GM12892 (cell line): Measurements from ENCODE around the gene POLR2L.

Experiments used
- DNase-seq: peaks from one replicate; pipeline ENCODE4 v3.0.0; 2011; ENCODE audit not compliant: insufficient read length
- FAIRE-seq: peaks from 2 replicates; lab custom pipeline; 2011; peaks lifted over from hg19 to GRCh38; lab: Jason Lieb, UNC
- POLR2A ChIP-seq: IDR thresholded peaks from 2 replicates; pipeline ENCODE4 v1.6.1; 2011; ENCODE audit warnings: low read depth, low read length, control low read depth
- POLR2AphosphoS5 ChIP-seq: IDR thresholded peaks from 2 replicates; pipeline ENCODE4 v1.6.1; 2011; ENCODE audit warnings: low read depth, low read length, control low read depth
- TAF1 ChIP-seq: IDR thresholded peaks from 2 replicates; pipeline ENCODE4 v1.6.1; 2011; ENCODE audit warnings: low read depth, mild to moderate bottlenecking, control low read depth, low read length, borderline replicate concordance

The POLR2L gene

DNA sequence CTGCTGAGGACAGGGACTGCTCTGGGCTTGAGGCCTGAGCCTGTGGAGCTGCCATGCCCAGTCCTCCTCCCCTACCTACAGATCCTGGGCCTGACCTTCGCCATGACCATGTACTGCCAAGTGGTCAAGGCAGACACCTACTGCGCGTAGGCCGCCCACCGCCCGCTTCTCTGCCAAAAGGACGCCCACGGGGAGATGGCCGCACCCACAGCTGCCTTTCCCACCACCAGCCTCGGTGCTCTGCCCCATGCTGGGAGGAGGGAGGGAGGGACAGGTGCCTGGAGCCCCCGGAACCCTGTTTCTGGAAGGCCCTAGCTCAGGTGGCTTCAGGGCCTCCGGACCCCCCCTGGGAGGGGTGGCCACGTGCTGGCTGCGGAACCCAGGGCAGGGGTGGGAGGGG, 24.2 kb upstream of the POLR2L start:
- FAIRE-seq (no peak), DNase-seq (no peak)
- no peak for TF ChIP-seq TAF1
- no peak for TF ChIP-seq POLR2AphosphoS5
- no peak for TF ChIP-seq POLR2A

DNA sequence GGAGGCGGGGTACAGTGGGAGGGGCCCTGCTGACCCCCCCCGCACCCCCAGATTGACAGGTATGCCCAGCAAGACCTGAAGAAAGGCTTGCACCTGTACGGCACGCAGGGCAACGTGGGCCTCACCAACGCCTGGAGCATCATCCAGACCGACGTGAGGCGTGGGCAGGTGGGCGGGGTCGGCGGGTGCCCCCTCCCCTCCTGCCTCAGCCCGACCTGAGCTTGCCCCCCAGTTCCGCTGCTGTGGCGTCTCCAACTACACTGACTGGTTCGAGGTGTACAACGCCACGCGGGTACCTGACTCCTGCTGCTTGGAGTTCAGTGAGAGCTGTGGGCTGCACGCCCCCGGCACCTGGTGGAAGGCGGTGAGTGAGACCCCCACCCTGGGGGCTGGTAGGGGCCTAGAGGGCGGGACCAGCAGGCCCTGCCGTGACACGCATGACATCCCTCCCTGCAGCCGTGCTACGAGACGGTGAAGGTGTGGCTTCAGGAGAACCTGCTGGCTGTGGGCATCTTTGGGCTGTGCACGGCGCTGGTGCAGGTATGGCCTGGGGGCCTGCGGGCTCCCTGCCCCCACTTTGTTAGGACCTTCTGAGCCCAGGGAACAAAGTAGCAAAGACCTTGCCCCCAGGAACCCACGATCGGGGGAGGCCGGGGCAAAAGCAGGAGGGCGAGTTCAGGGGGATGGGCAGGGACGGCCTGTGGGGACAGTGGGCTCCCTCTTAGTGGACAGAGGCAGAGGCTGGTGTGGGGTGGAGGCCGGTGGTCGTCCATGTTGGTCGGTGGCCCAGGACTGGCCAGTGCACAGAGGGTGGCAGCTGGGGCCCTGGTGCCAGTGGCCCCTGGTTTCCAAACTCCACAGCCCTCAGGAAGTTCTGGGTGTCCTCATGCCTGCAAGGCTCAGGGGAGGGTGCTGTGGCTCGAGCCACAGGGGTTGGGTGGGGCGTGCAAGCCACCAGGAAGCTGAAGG, 23.4 kb upstream of the POLR2L start:
- FAIRE-seq (no peak), DNase-seq (no peak)
- no peak for TF ChIP-seq POLR2AphosphoS5
- no peak for TF ChIP-seq TAF1
- TF ChIP-seq POLR2A = no peak

DNA sequence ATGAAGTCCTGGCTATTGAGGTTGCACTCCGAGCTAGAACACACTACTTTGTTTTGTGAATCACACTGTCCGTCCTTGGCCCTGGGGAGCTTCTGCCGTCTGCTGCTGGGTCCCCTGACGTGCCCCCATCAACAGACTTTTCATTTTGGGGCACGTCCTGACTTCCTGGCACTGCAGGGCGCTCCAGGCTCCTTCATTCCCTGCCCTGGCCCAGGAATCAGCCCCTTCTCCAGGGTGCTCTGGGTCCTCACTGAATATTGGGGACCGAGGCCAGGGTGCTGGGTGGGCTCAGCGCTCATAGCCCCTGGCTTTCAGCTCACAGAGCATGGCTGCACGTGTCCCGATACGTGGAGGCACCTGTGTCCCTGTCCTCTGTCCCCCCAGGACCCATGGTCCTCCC, 22.6 kb upstream of the POLR2L start:
- DNase-seq (no peak), FAIRE-seq (no peak)
- no peak for TF ChIP-seq TAF1
- no peak for TF ChIP-seq POLR2AphosphoS5
- no peak for TF ChIP-seq POLR2A

DNA sequence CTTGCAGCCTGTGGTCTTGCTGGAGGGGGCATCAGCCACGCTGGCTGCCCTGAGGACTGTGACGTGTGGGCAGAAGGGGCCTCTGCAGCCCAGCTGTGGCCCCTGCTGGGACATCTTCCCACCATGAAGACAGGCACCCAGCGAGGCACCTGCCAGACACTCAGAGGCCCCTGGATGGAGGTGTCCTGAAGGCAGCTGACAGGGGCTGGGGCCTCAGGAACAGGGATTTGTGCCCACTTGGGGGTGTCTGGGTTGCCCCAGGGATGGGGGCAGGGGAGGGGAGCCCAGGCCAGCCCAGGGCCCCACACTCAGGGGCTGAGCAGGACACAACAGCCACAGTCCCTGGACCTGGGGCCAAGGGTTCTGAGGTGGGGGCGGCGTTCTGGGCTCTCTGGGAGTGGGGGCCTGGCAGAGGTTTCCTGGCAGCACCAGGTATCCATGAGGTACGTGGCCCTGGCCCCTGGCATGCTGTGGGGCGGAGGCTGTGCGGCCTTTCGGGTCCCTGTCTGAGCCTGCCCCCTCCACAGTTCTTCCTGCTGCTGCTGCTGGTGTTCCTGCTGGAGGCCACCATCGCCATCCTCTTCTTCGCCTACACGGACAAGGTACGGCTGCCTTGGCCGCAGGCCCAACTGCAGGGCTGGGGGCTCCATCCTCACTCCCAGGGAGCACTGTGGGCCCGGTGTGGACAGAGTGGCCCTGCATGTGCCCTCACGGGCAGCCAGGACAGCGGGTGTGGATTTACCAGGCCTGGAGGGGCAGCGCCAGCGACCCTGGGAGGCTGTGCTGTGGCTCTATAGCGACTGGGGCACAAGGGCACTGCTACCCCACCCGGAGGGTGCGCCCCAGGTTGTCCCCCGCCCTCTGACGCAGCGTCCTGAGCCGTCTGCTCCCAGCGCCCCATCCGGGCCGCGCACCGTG, 21.8 kb upstream of the POLR2L start:
- DNase-seq = no peak
- no peak for TF ChIP-seq TAF1
- TF ChIP-seq POLR2AphosphoS5 = no peak
- TF ChIP-seq POLR2A = no peak
- FAIRE-seq = no peak

DNA sequence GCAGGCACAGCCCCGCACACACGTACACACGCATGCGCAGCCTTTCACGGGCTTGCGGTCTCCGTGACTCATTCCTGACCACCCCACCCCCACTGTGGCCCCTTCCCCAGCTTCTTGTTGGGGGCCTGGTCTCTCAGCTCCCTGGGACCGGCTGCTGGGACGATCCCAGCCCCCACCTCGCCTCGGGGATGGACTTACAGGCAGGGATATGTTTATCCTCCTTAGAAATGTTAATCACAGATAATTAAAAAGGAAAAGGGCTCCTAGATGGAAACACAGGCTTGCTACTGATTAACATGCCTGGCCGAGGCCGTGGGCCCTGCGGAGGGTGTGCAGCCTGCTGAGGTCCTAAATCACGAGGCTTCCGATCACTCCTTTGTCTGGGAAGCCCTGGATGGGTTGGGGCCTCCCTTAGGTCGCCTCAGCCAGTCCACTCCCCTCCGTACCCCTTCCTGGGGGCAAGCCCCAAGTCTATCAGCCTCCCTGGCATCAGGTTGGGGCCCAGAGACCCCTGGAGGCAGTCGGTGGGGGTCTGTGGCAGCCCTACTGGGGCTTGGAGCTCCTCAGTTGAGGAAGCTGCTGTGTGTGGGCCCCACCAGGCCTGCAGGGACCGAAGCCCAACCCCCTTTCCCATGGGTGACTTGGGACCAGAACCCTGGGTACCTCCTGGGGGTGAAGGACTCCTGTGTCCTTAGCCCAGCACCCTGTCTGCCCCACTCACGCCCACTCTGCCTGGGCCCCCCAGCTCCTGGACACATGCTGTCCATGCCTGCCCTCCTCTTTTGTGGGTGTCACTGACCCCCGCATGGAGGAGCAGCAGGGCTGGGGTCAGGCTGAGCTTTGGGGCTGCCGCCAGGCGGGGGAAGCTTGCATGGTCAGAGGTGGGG, 20.9 kb upstream of the POLR2L start:
- FAIRE-seq = no peak
- TF ChIP-seq POLR2AphosphoS5 (no peak), TAF1 (no peak), POLR2A (no peak)
- no peak for DNase-seq

DNA sequence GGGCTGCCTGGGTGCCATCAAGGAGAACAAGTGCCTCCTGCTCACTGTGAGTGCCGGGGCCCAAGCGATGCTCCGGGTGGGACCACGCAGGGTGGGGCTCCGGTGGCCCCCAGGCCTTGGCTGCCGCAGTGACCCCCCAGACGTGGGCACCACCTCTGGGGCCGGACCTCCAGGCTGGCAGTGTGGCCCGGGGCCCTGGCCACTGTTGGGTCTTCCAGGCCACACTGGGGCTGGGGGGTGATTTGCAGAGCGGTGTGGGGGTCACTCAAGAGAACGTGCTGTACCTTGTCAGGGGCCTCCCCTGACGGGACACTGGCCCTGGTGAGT, 20.3 kb upstream of the POLR2L start:
- FAIRE-seq = no peak

DNA sequence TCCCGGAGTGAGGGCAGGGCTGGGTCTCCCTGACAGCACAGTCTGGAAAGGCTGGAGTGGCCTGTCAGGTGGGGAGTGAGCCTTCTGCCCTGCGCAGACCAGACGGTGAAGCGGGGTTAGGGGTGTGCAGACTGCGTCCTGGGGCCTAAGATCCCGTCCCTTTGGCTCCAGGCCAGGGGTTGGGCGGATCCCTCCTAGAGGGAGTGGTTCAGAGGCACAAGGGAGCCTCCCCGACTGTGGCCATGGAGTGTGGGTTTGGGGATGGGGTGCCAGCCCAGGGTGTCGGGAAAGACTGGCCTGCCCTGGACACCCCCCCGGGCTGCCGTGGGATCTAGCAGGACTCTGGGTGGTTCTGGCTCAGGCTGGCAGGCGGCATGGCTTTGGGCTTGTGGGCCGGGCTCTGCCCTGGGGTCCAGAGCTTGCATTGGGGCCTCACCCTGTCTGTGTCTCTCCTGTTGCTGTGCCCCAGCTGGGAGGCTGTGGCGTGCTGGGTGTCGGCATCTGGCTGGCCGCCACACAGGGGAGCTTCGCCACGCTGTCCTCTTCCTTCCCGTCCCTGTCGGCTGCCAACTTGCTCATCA, 19.8 kb upstream of the POLR2L start:
- DNase-seq (no peak), FAIRE-seq (no peak)
- peak; percentile 20; the same call in 1 of the 2 replicates for TF ChIP-seq POLR2A
- TF ChIP-seq POLR2AphosphoS5 = no peak
- no peak for TF ChIP-seq TAF1

More for the DNA sequence above, 20.3 kb upstream of the POLR2L start:
- TF ChIP-seq TAF1 = no peak
- TF ChIP-seq POLR2A = no peak
- TF ChIP-seq POLR2AphosphoS5 = no peak
- no peak for DNase-seq

DNA sequence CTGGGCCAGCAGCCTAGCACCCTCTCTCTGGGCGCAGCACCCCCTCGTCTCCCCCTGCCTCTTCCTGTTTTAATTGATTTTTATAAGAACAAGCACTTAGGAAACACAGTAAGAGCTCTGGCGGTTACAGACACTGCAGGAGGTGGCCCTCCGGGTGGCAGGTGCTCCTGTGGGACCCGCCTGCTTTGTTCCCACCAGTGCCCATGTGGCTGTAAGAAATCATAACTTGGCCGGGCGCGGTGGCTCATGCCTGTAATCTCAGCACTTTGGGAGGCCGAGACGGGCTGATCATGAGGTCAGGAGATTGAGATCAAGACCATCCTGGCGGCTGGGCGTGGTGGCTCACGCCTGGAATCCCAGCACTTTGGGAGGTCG, 18.8 kb upstream of the POLR2L start:
- TF ChIP-seq POLR2A = no peak
- TF ChIP-seq TAF1 = no peak
- DNase-seq (no peak), FAIRE-seq (no peak)

DNA sequence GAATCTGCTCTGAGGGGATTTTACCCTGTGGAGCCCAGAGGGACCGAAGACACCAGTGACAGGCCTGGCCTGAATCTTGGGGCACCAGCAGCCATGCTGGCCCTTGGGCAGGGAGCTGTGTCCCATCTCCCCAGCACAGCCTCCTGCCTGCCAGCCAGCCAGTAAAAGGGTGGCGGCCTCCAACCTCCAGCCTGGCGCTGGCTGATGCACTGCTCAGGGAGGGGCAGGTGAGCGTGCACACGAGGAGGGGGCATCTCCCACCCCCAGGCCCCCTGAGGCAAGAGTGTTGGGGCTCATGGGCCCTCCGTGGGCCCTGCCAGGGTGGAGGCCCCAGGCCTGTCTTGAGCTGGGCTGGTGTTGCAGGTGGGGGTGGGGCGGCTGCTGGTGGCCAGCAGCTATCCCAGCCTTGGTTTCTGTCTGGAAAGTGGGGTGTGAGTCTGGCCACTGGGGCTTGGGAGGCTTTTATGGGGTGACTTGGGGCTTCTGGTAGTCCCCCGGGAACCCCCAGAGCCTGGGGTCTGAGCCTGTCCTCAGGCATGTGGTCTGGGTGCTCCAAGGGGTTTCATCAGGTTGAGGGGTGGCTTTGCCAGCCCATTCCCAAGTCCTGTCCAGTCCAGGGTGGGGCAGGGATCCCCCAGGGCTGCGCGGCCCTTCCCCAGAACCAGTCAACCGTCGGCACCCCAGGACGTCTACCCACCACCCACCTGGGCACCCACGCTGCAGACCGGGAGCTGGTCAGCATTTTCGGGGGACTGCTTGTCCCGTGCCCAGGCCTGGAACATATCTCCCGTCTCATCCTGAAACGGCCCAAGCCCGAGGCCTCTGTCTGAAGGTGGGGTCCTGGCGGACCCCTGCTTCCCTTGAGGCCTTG, 18.1 kb upstream of the POLR2L start:
- FAIRE-seq (no peak), DNase-seq (no peak)
- no peak for TF ChIP-seq POLR2AphosphoS5
- no peak for TF ChIP-seq POLR2A
- TF ChIP-seq TAF1 = no peak

DNA sequence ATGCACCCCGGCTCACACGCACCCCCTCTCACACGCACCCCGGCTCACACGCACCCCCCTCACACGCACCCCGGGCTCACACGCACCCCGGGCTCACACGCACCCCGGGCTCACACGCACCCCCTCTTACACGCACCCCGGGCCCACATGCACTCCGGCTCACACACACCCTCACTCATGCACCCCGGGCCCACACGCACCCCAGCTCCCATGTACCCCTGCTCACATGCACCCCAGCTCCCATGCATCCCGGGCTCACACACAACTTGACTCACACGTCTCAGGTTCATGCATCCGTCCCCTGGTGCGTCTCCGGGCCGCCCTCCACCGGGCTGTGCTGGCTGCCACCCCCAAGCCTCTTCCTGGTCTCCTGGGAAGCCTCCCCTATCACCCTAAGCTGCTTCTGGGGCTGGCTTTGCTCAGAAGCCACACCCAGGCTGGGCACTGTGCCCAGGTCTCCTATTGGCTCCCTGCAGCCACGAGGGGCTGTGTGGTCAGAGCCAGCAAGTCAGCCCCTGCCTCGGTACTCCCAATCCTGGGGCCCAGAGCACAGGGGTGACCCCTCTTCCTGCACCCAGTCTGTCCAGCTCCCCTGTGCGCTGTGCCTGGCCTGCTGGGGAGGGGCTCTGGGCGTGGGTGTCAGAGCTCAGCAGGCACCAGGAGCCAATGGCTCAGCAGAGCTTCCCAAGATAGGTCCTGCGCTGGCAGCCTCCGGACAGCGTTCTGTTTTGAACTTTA, 17.2 kb upstream of the POLR2L start:
- no peak for TF ChIP-seq POLR2AphosphoS5
- no peak for TF ChIP-seq POLR2A
- no peak for TF ChIP-seq TAF1
- no peak for FAIRE-seq

More for the DNA sequence above, 17.2 kb upstream of the POLR2L start:
- no peak for DNase-seq
